RPMI8226 (cell line): ENCODE results near the gene BNC2.
A peak's percentile ranks its signal among the peaks of the same experiment; 100 is the strongest.

Experiments used
- DNase-seq: peaks from one replicate; pipeline ENCODE4 v3.0.0-alpha.2; 2015

Gene BNC2

DNA sequence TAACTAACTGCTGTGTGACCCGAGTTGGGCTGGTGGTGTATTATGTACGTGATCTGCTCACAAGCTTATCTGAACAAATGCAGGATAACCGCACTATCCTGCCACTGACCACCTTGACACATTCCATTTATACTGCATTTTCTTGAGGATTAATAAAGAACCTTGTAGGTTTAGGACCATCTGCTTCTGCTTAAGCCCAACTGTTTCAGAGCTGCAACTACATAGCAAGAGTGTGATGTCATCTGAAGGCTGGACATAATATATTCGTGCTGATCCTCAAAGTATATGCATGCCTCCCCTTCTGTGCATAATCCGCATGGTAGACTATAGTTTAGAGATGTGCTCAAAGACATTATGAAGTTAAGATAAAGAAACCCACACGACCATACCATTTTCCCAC, 435.9 kb downstream of the BNC2 start:
- DNase-seq: no peak

GRCh38 chr9:16433494-16433893, 437.0 kb downstream of the BNC2 start:
- no peak for DNase-seq

DNA sequence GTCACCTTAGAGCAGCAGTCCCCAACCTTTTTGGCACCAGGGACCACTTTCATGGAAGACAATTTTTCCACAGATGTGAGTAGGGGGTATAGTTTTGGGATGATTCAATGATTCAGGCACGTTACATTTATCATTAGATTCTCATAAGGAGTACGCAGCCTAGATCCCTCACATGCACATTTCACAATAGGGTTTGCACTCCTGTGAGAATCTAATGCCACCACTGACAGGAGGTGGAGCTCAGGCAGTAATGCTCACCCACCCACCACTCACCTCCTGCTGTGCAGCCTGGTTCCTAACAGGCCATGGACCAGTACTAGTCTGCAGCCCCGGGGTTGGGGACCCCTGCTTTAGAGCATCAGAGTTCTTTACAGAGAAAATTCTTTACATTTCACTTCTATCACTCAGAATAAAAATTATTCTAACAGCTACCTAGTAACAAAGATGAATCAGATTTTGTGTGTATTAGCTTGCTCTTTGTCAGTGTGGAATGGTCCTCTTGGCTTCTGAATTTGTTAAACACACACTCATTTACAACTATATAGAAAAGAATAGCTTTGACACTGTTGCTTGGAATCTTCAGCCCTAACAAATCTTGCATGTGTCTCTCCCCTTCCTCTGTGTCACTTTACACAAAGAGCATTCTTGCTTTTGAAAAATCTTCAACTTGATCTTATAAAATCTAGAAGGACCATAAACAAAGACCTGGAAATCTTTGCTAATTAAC, 438.6 kb downstream of the BNC2 start:
- DNase-seq: no peak

- DNase-seq: no peak
These were observed 440.8 kb downstream of the BNC2 start for GRCh38 chr9:16429671-16430070.

- no peak for DNase-seq
These were observed 442.5 kb downstream of the BNC2 start for GRCh38 chr9:16427873-16428427.

DNA sequence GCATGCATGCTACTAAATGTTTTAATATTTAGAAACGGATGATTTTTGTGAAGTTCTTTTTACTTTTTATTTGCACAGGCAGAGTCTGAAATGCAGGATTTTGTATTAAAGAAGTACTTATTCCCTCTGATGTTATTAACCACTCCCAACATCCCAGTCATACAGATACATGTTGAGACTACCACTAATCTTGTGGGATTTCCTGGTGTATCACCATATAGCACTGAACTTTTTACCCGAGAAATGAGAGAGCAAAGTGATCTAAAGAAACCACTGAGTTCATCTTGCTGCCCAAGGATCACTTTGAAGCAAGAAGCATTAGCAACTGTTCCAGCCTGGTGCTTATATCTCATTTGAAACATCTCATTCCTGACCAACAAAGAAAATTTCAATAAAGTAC, 443.8 kb downstream of the BNC2 start:
- DNase-seq: no peak

DNA sequence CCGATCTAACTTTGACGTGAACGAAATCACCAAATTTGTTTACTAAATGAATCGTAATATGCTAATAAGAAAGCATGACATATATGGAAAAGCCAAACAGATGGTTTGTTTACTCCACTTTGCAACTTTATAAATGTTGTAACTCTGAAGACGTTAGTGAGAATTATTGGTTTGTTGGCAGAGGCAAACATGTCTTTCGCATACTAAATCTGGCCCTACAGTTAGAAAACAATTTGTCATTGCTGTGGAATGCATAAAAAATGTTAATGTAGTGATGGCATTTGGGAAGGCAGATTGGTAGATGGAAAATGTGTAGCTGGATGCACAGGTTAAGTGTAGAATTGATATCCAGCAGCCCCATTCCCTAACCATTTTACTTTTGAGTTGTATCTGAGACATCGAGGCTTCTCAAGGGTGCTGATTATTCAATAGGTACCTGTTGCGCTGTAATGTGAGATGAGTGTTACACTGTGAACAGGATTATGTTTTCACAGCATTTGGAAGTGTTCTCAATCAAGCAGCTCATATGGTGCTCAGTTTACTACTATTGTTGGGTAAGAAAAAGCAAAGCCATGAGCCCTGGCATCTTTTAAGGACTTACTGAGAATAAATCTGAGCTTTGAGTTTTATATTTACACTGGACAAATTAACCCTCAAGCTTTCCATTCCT, 444.8 kb downstream of the BNC2 start:
- DNase-seq: no peak

DNA sequence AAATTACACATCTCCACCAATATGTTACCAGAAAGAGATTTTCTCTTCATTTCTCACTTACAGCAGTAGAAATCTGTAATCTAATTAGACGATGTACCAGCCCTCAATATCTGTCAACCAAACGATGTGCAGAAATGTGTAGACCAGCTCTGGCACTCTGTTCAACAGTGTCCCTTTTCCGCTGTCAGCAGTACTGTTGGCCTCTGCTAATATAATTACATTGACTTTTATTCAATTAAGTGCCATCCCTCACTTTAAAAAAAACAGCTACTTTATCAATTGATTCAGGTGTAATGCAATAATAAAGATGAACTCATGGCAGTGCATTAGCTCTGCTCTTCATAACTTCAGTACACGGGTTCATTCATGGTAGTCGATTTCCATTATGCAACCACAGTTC, 448.4 kb downstream of the BNC2 start:
- no peak for DNase-seq

DNA sequence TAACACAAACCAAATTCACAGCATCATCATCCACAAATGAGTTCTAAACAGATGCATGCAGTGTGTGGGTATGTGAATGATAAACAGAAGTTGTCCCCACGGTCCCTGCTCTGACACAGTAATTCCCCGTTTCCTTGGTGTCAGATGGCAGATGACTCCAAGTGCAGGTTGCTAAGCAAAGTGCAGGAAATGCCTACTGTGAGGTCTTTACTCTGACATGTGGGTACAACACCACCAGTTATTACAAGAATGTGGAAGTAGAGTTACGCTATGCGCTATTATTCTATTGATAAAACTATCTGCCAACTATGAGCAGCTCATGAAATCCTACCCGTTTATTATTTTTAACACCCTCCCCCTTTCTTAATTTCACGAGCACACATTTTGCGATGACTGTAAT, 448.9 kb downstream of the BNC2 start:
- DNase-seq: no peak

- no peak for DNase-seq
These were observed 451.3 kb downstream of the BNC2 start for GRCh38 chr9:16419124-16419523.

GRCh38 chr9:16418721-16419120, 451.7 kb downstream of the BNC2 start:
- DNase-seq: no peak

GRCh38 chr9:16417749-16418148, 452.7 kb downstream of the BNC2 start:
- no peak for DNase-seq

GRCh38 chr9:16417161-16417560, 453.3 kb downstream of the BNC2 start:
- peak; percentile 20 for DNase-seq

DNA sequence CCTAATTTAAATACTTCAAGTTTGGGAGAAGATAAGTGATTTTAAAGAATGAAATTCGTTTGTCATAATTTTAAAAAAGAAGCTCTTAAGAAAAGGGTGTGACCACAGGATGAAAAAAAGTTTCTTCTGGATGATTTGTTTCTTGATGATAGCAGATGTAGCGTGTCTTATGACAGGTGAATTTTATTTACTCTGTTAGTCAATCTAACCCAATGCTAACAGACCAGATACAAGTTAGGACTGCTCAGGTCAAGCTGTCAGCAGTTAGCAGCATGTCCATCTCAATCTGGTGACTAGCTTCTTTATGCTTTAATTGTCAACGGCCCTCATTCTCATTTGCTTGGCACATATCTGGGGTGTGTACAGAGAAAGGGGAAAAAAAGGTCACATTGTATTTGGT, 456.0 kb downstream of the BNC2 start:
- DNase-seq: no peak

DNA sequence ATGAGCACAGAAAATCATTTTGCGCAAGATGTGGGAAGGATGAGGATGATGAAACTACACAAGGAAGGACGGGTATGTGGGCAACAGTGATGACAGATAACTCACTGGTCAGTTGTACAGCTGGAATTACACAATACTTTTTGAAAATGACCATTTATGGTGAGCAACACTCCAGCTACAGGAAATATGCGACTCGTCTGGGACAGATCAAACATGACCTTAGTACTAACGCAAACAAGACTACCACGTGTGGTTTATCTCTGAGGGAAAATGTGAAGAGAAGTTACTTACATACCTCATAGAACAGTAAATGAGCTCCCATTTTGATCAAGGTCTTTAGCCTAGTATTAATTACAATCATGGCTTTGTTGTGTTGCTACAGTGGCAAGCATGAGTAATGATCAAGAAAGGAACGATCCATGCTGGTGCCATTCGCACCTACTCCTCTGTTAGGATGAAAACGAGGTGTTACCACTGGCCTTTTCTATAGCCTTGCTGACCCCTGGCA, 456.9 kb downstream of the BNC2 start:
- no peak for DNase-seq

GRCh38 chr9:16412740-16413139, 457.7 kb downstream of the BNC2 start:
- DNase-seq: no peak

GRCh38 chr9:16411311-16411710, 459.2 kb downstream of the BNC2 start:
- no peak for DNase-seq

- no peak for DNase-seq
These were observed 459.7 kb downstream of the BNC2 start for GRCh38 chr9:16410601-16411280.

- no peak for DNase-seq
These were observed 462.9 kb downstream of the BNC2 start for GRCh38 chr9:16407617-16408016.

- no peak for DNase-seq
These were observed 463.8 kb downstream of the BNC2 start for GRCh38 chr9:16406526-16407225.

DNA sequence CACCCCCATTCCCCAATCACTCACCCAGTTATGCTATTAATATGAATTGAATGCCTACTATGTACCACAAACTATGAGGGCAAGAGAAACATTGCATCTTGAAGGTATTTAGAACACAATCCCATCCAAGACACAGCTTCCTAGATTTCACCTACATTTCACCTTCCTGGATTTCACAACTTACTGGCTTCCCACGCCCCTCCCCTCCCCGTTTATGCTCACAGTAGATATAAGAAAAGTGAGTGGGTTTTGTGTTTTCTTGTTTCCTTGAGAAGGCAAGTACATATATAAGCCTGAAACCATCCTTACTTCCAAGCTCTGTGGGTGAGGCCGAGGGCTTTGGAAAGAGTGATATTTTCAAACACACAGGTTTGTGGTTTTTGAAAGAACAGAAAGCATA, 465.0 kb downstream of the BNC2 start:
- DNase-seq: no peak

- DNase-seq: no peak
These were observed 468.8 kb downstream of the BNC2 start for GRCh38 chr9:16401701-16402100.

GRCh38 chr9:16398691-16399090, 471.8 kb downstream of the BNC2 start:
- no peak for DNase-seq
